Ovary (tissue), 9 donors: ENCODE data around the gene NLRP9. TPM values are rescaled to one million over a fixed set of nuclear protein-coding genes. Genes with fewer than 3 reads are reported as not detected.
"Not testable (repeated sequence)": the region's sequence is repeated elsewhere in the genome, so short reads cannot be mapped to it uniquely, and the experiment has no call there.

Source experiments
- DNase-seq, 5 donors: peaks; one replicate each; pipeline ENCODE4 v3.0.0-alpha.2; 2019 to 2020
- H3K27ac ChIP-seq, 2 donors: fragments of 200-600 bp; one replicate each; pipeline versions ENCODE4 v1.5.1 to v1.8.0; 2019 to 2022
- H3K27me3 ChIP-seq: fragments of 200-600 bp; one replicate; pipeline ENCODE4 v1.8.0; 2022
- H3K36me3 ChIP-seq: fragments of 200-600 bp; sonication (generic); one replicate; pipeline ENCODE4 v1.5.1; 2019
- H3K4me1 ChIP-seq: one replicate; pipeline ENCODE4 v1.8.1; 2013; ENCODE audit warnings: mild to moderate bottlenecking, moderate library complexity; ENCODE audit not compliant: insufficient read depth
- H3K4me3 ChIP-seq: fragments of 200-600 bp; sonication (generic); one replicate; pipeline ENCODE4 v1.5.1; 2017
- H3K9me3 ChIP-seq, 2 donors: fragments of 200-600 bp in 1 of 2; sonication (generic) in 1 of 2; one replicate each; pipeline versions ENCODE4 v1.5.1 to v1.8.1; 2013 to 2019; ENCODE audit warnings: mild to moderate bottlenecking in 1 of 2, moderate library complexity in 1 of 2
- CTCF ChIP-seq, 3 donors: fragments of 450-650 bp in 2 of 3; fragments of 200-600 bp in 1 of 3; IDR thresholded peaks; one replicate each; pipeline versions ENCODE4 v1.5.1 to v1.8.0; 2016 to 2022; ENCODE audit warnings: antibody characterized with exemption in 3 of 3, mild to moderate bottlenecking in 1 of 3
- EP300 ChIP-seq: sonication (generic); formaldehyde crosslinking; IDR thresholded peaks from one replicate; pipeline ENCODE4 v1.6.1; 2017; ENCODE audit warnings: antibody characterized with exemption
- POLR2A ChIP-seq: fragments of 450-650 bp; IDR thresholded peaks from one replicate; pipeline ENCODE4 v1.6.1; 2017; ENCODE audit warnings: antibody characterized with exemption, mild to moderate bottlenecking, moderate library complexity
- WGBS, 3 donors: extraction: QIAGEN DNeasy Blood & Tissue Kit in 1 of 3; methylation state at CpG; one replicate each; pipeline versions ENCODE4 v1.1.5 to v1.1.7; 2013 to 2017; 5-methylcytosine and 5-hydroxymethylcytosine counted together
- intact Hi-C, 4 donors: fragments of 100-400 bp; cut with DNase I; formaldehyde crosslinking; loops; one replicate each; pipeline versions ENCODE4 v1.11.0 to v1.15.1; 2022 to 2023
- polyA plus RNA-seq, 2 donors: library from polyadenylated mRNA; stranded (reverse); fragments of 200-250 nt in 1 of 2; fragments of 350-450 nt in 1 of 2; fragmentation: Illumina TruSeq in 1 of 2; extraction: RNeasy Lipid Tissue Mini Kit (QIAGEN cat#74804) in 1 of 2; gene quantifications; one replicate each; pipeline ENCODE4 v1.2.3, GENCODE V29; 2013 to 2014
- total RNA-seq, 7 donors: library from RNA; depleted of rRNA in 2 of 7; stranded (reverse); fragments of >200 nt in 2 of 7; fragmentation: NEBNext Ultra II Directional in 3 of 7; extraction: Animal tissue kit (Norgen Biotek cat#: 25700) in 3 of 7; gene quantifications; one replicate each; pipeline versions ENCODE4 v1.1.0 to v1.2.4, GENCODE V29; 2016 to 2023
- donor health status: DM: no; HTN: no; CAD: no; lungs with moderate emphysema.
- donor health status: DM: no; HTN: no; CAD: no.
- donor health status: Bipolar disorder and iron deficiency.
- donor health status: DM: yes; HTN: yes; CAD: no.
- donor health status: DM: no; HTN: no; CAD: no.
- donor health status: DM: yes; HTN: yes; CAD: no.

Gene NLRP9
- total and polyA plus RNA-seq, 9 donors: 0.17 to 0.80 TPM; not detected in 7

- Histone ChIP-seq H3K27me3 (no peaks in the 10 kb centered on the region), H3K4me1 (no peaks in the 10 kb centered on the region), H3K27ac (no peak overlapping the region), H3K4me3 (no peak overlapping the region), H3K9me3 (no peaks in the 10 kb centered on the region), H3K36me3 (no peaks in the 10 kb centered on the region)
- WGBS, 3 donors: 73 to 84% (median 74%) methylated on average over 8 of the region's 8 CpGs
- intact Hi-C loops: no loop called here
- DNase-seq: no peak
- TF ChIP-seq CTCF (IDR thresholded peaks at IDR 0.05) (no peak), EP300 (no peak), POLR2A (no peak)
These were observed 14.7 kb downstream of the NLRP9 start for GRCh38 chr19:55723491-55723890.

GRCh38 chr19:55720801-55721200, 17.4 kb downstream of the NLRP9 start:
- no peaks in the 10 kb centered on the region for H3K4me1 ChIP-seq
- 80 to 93% (median 88%) methylated on average over 3 of the region's 3 CpGs for WGBS, 3 donors

DNA sequence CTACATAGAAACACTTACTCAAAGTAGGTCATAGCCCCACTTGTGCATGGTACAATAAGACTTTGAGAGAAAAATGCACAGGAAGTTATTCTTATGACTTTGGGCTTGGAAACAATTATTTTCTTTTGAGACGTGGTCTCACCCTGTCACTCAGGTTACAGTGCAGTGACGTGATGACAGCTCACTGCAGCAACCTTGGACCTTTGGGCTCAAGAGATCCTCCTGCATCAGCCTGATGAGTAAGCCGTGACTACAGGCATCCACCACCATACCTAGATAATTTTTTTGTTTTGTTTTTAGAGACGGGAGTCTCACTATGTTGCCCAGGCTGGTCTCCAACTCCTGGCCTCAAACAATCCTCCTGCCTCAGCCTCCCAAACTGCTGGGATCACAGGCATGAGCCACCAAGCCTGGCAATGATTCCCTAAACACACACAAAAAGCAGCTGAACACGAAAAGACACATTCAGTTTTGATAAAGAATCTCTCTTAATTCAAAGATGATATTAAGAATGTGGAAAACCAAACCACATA, 17.9 kb downstream of the NLRP9 start:
- Histone ChIP-seq H3K4me3 (no peak overlapping the region), H3K36me3 (no peaks in the 10 kb centered on the region), H3K27ac (no peak overlapping the region), H3K4me1 (no peaks in the 10 kb centered on the region), H3K9me3 (no peaks in the 10 kb centered on the region), H3K27me3 (no peaks in the 10 kb centered on the region)
- intact Hi-C loops: no loop called here
- DNase-seq: no peak
- WGBS, 3 donors: 70 to 71% (median 70%) methylated on average over 5 of the region's 5 CpGs
- TF ChIP-seq EP300: no peak
- TF ChIP-seq POLR2A: no peak
- no peak for TF ChIP-seq CTCF (IDR thresholded peaks at IDR 0.05)

More at GRCh38 chr19:55720801-55721200, 17.4 kb downstream of the NLRP9 start:
- no peaks in the 10 kb centered on the region for H3K27me3 ChIP-seq
- intact Hi-C loops: no loop called here
- H3K27ac ChIP-seq: no peak overlapping the region
- no peak overlapping the region for H3K4me3 ChIP-seq
- no peak for DNase-seq
- no peaks in the 10 kb centered on the region for H3K9me3 ChIP-seq
- no peaks in the 10 kb centered on the region for H3K36me3 ChIP-seq
- TF ChIP-seq CTCF (IDR thresholded peaks at IDR 0.05): no peak
- TF ChIP-seq POLR2A: no peak
- TF ChIP-seq EP300: no peak

DNA sequence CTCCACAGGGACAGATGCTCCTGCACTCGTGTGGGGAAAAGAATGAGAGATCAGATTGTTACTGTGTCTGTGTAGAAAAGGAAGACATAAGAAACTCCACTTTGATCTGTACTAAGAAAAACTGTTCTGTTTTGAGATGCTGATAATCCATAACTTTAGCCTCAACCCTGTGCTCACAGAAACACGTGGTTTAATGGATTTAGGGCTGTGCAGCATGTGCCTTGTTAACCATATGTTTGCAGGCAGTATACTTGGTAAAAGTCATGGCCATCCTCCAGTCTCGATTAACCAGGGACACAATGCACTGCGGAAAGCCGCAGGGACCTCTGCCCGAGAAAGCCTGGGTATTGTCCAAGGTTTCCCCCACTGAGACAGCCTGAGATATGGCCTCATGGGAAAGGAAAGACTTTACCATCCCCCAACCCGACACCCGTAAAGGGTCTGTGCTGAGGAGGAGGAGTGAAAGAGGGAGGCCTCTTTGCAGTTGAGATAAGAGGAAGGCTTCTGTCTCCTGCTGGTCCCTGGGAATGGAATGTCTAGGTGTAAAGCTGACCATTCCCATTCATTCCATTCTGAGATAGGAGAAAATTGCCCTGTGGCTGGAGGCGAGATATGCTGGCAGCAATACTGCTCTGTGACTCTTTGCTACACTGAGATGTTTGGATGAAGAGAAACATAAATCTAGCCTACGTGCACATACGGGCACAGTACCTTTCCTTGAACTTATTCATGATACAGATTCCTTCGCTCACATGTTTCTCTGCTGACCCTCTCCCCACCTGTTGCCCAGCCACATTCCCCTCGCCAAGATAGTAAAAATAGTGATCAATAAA, 20.1 kb downstream of the NLRP9 start:
- DNase-seq, H3K36me3 ChIP-seq, H3K9me3 ChIP-seq, H3K27ac ChIP-seq, H3K4me1 ChIP-seq, intact Hi-C loops, H3K4me3 ChIP-seq, H3K27me3 ChIP-seq: not testable (repeated sequence)
- WGBS, 3 donors: 5 to 23% (median 7%) methylated on average over 13 of the region's 13 CpGs

DNA sequence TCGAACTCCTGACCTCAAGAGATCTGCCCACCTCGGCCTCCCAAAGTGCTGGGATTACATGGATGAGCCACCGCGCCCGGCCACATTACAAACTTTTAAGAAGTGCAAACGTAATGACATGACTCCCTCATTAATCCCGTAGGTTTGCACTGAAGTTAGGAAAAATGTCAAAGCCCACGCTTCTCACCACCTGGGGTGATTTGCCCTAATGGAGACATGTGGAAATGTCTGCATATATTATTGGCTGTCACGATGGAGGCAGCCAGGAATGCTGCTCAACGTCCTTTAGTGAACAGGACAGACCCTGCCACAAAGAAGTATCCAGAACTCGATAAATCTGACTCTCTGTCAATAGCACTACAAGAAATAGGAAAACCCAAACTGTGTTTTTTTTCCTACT, 21.0 kb downstream of the NLRP9 start:
- H3K36me3 ChIP-seq: no peaks in the 10 kb centered on the region
- intact Hi-C loops: no loop called here
- H3K27me3 ChIP-seq: no peaks in the 10 kb centered on the region
- DNase-seq: no peak
- WGBS, 3 donors: 44 to 69% (median 52%) methylated on average over 11 of the region's 11 CpGs
- H3K27ac ChIP-seq: no peak overlapping the region
- no peak overlapping the region for H3K4me3 ChIP-seq
- H3K9me3 ChIP-seq: no peaks in the 10 kb centered on the region
- no peak for TF ChIP-seq POLR2A
- no peak for TF ChIP-seq CTCF (IDR thresholded peaks at IDR 0.05)
- TF ChIP-seq EP300: no peak
- no peaks in the 10 kb centered on the region for H3K4me1 ChIP-seq
